GM12878 (cell line): Measurements from ENCODE around the gene FAM193A. TPM values are rescaled to one million over a fixed set of nuclear protein-coding genes. Genes with fewer than 3 reads are reported as not detected.

ENCODE experiments used
- ATAC-seq: fragments of 200-7000 bp; cut with Tn5 transposase; 3 replicates; pipeline ENCODE4 v1.9.1; 2020; ENCODE audit warnings: mild to moderate bottlenecking, moderate library complexity
- BruUV-seq: library from RNA; stranded (reverse); fragments of 400-500 nt; replicated peaks from 2 replicates; lab custom pipeline; 2021; lab: Mats Ljungman, UMichigan
- CTCF ChIA-PET: fragments of 300-600 bp; sonication (Branson Sonifier 250); formaldehyde crosslinking; extraction: SDS; loops from one replicate; lab custom pipeline; 2021; ENCODE audit warnings: inconsistent platforms; lab: Yijun Ruan, JAX
- POLR2A ChIA-PET: fragments of 350-600 bp; formaldehyde crosslinking; extraction: SDS; loops from one replicate; lab custom pipeline; 2021; ENCODE audit warnings: inconsistent platforms; lab: Charles Lee
- RAD21 ChIA-PET: fragments of 300-600 bp; sonication (Branson Sonifier 250); formaldehyde crosslinking; loops from one replicate; lab custom pipeline; 2023; ENCODE audit warnings: antibody characterized with exemption; ENCODE audit not compliant: unreplicated experiment; lab: Charles Lee
- SMC1A ChIA-PET: fragments of 300-600 bp; sonication (Branson Sonifier 250); formaldehyde crosslinking; loops from one replicate; lab custom pipeline; 2023; ENCODE audit not compliant: unreplicated experiment, uncharacterized antibody; lab: Charles Lee
- DNase-seq: peaks from one replicate; pipeline ENCODE4 v3.0.0-alpha.2; 2011; ENCODE audit warnings: low read depth, low spot score
- FAIRE-seq: peaks from 3 replicates; lab custom pipeline; 2011; peaks lifted over from hg19 to GRCh38; lab: Jason Lieb, UNC
- H2AFZ ChIP-seq: 2 replicates; pipeline ENCODE4 v1.6.0; 2011; ENCODE audit warnings: low read depth, low read length, control low read depth; ENCODE audit not compliant: control insufficient read depth
- H3K27ac ChIP-seq: 2 replicates; pipeline ENCODE4 v1.5.1; 2011; ENCODE audit warnings: control low read depth; ENCODE audit not compliant: control insufficient read depth, insufficient read depth
- H3K27me3 ChIP-seq, 2 experiments: replicated peaks in 1 of 2; 2 replicates each; pipeline versions ENCODE4 v1.6.0 to v1.6.1; 2011; ENCODE audit warnings: low read length in 1 of 2; ENCODE audit not compliant: control insufficient read depth in 2 of 2, insufficient read depth in 2 of 2
- H3K36me3 ChIP-seq, 2 experiments: 2 replicates each; pipeline ENCODE4 v1.5.1; 2011; ENCODE audit warnings: low read length in 1 of 2; ENCODE audit not compliant: control insufficient read depth in 2 of 2, insufficient read depth in 2 of 2
- H3K4me1 ChIP-seq: 2 replicates; pipeline ENCODE4 v1.6.1; 2011; ENCODE audit warnings: mild to moderate bottlenecking, low read length, moderate library complexity, mixed read lengths; ENCODE audit not compliant: control insufficient read depth, insufficient read depth
- H3K4me2 ChIP-seq: 2 replicates; pipeline ENCODE4 v1.6.0; 2011; ENCODE audit warnings: control low read depth; ENCODE audit not compliant: control insufficient read depth, insufficient read depth
- H3K4me3 ChIP-seq: fragments of 200-600 bp; sonication (generic); 2 replicates; pipeline ENCODE4 v1.5.1; 2016
- H3K79me2 ChIP-seq: 2 replicates; pipeline ENCODE4 v1.6.0; 2011; ENCODE audit warnings: low read length; ENCODE audit not compliant: control insufficient read depth, insufficient read depth
- H3K9ac ChIP-seq: 2 replicates; pipeline ENCODE4 v1.8.0; 2011; ENCODE audit warnings: low read length, control low read depth, mixed read lengths; ENCODE audit not compliant: control insufficient read depth, insufficient read depth
- H3K9me3 ChIP-seq: replicated peaks from 3 replicates; pipeline ENCODE4 v1.5.1; 2011; ENCODE audit warnings: mild to moderate bottlenecking, low read length; ENCODE audit not compliant: control insufficient read depth, insufficient read depth
- H4K20me1 ChIP-seq: 2 replicates; pipeline ENCODE4 v1.6.0; 2011; ENCODE audit not compliant: control insufficient read depth, insufficient read depth
- CREM ChIP-seq: IDR thresholded peaks from 2 replicates; pipeline ENCODE4 v1.6.1; 2014; ENCODE audit warnings: antibody characterized with exemption, low read depth
- HDAC6 ChIP-seq: fragments of 200-600 bp; sonication (generic); IDR thresholded peaks from one replicate; pipeline ENCODE4 v1.8.0; 2017; ENCODE audit warnings: antibody characterized with exemption; ENCODE audit not compliant: unreplicated experiment
- JUND ChIP-seq: IDR thresholded peaks from 2 replicates; pipeline ENCODE4 v1.6.1; 2012; ENCODE audit warnings: low read depth, mild to moderate bottlenecking, low read length, improper control_type of control experiment, moderate library complexity
- NR2F1 ChIP-seq: fragments of 450-650 bp; conservative IDR thresholded peaks from 2 replicates; pipeline ENCODE4 v1.6.1; 2017; ENCODE audit warnings: mild to moderate bottlenecking
- POLR2A ChIP-seq: IDR thresholded peaks from 2 replicates; pipeline ENCODE4 v1.6.1; 2011; ENCODE audit warnings: low read depth, mild to moderate bottlenecking, low read length
- POLR2AphosphoS5 ChIP-seq: IDR thresholded peaks from 2 replicates; pipeline ENCODE4 v1.6.1; 2011; ENCODE audit warnings: mild to moderate bottlenecking, low read length, inconsistent platforms
- RELA ChIP-seq: fragments of 450-650 bp; IDR thresholded peaks from 2 replicates; pipeline ENCODE4 v1.8.0; 2014; ENCODE audit warnings: borderline replicate concordance; ENCODE audit not compliant: partially characterized antibody
- RFX5 ChIP-seq: IDR thresholded peaks from 2 replicates; pipeline ENCODE4 v1.6.1; 2011; ENCODE audit warnings: low read depth, low read length, improper control_type of control experiment
- SIX5 ChIP-seq: IDR thresholded peaks from 2 replicates; pipeline ENCODE4 v1.6.1; 2011; ENCODE audit warnings: mild to moderate bottlenecking, low read depth, low read length, moderate library complexity; ENCODE audit not compliant: severe bottlenecking
- SREBF1 ChIP-seq: IDR thresholded peaks from 2 replicates; pipeline ENCODE4 v1.6.1; 2012; ENCODE audit warnings: mild to moderate bottlenecking, low read length
- SRF ChIP-seq, 2 experiments: IDR thresholded peaks; 2 replicates each; pipeline ENCODE4 v1.6.1; 2011; ENCODE audit warnings: low read depth in 2 of 2, low read length in 2 of 2, mild to moderate bottlenecking in 1 of 2, moderate library complexity in 1 of 2
- STAT1 ChIP-seq: fragments of 450-650 bp; conservative IDR thresholded peaks from 2 replicates; pipeline ENCODE4 v1.6.1; 2014; ENCODE audit warnings: antibody characterized with exemption, mild to moderate bottlenecking
- SUZ12 ChIP-seq: fragments of 200-600 bp; sonication (generic); IDR thresholded peaks from one replicate; pipeline ENCODE4 v1.6.1; 2018; ENCODE audit warnings: antibody characterized with exemption, mild to moderate bottlenecking; ENCODE audit not compliant: unreplicated experiment
- TCF7 ChIP-seq: IDR thresholded peaks from 2 replicates; pipeline ENCODE4 v1.6.1; 2014; ENCODE audit warnings: antibody characterized with exemption, borderline replicate concordance
- ZNF207 ChIP-seq: fragments of 450-650 bp; IDR thresholded peaks from 2 replicates; pipeline ENCODE4 v1.6.1; 2014; ENCODE audit warnings: antibody characterized with exemption, mild to moderate bottlenecking, borderline replicate concordance
- ZZZ3 ChIP-seq: IDR thresholded peaks from 2 replicates; pipeline ENCODE4 v1.6.1; 2011; ENCODE audit warnings: low read depth; ENCODE audit not compliant: control insufficient read depth, insufficient read length
- whole genome bisulfite sequencing: methylation state at CpG from one replicate; pipeline ENCODE4 v1.1.6; 2016; ENCODE audit warnings: low lambda C conversion rate; ENCODE audit not compliant: insufficient replicate concordance, insufficient coverage; ENCODE audit errors: missing lambda C conversion rate; 5-methylcytosine and 5-hydroxymethylcytosine counted together
- in situ Hi-C: fragments of 300-500 bp; cut with MboI; formaldehyde crosslinking; loops from 9 replicates; pipeline ENCODE4 v1.14.3; 2018; ENCODE audit warnings: mixed read lengths
- intact Hi-C: fragments of 100-400 bp; cut with micrococcal nuclease; formaldehyde crosslinking; loops from one replicate; pipeline ENCODE4 v1.14.2; 2022; ENCODE audit not compliant: unreplicated experiment
- polyA plus RNA-seq, 11 experiments: library from polyadenylated mRNA; depleted of rRNA in 4 of 11; unstranded in 6 of 11; stranded (reverse) in 5 of 11; fragments of >200 nt; fragmentation: Nextera tagmentation in 4 of 11; fragmentation: Illumina TruSeq in 1 of 11; extraction: Ambion mirVana in 4 of 11; extraction: Trizol in 1 of 11; gene quantifications; 1 replicate in 1 of 11; 2 replicates in 10 of 11; pipeline versions ENCODE4 v1.2.1 to v1.2.3, GENCODE V29; 2011 to 2016; ENCODE audit warnings: inconsistent platforms in 2 of 11, missing spikeins in 2 of 11, low read depth in 1 of 11
- total RNA-seq, 4 experiments: library from RNA; depleted of rRNA in 3 of 4; stranded (reverse); fragments of >200 nt in 3 of 4; fragmentation: Illumina TruSeq in 1 of 4; extraction: Trizol in 1 of 4; gene quantifications; 2 replicates each; pipeline versions ENCODE4 v1.2.1 to v1.2.3, GENCODE V29; 2013 to 2021
- TF ChIP-seq, protein P1 (sequence below): fragments of 450-650 bp; IDR thresholded peaks from 2 replicates; pipeline ENCODE4 v1.6.1; 2017; ENCODE audit warnings: borderline replicate concordance

The FAM193A gene
- total and polyA plus RNA-seq, 10 of the 15 experiments (the other 5 are each of a cell fraction or from before 2014, with no cell fraction given), result 0.52 to 23.3 (median 7.4) TPM

DNA sequence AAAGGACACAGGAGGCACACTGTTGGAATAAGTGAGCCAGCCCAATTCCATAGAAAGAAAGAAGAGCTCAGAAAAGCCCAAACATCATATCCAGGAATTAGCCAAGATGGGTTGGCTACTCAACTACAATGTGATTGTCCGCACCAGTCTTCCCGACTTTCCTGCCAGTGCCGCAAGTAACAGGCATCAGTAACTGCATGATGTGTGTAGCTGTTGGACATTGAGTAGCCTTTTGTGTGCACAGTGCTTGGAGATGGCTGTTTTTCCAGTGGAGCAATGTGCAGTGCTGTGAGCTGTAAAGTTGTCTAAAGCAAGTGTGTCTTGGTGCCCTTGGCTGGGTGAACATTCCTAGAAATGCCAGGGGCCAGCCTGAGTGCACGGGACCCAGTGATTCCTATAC, 29.2 kb upstream of the FAM193A start:
- Histone ChIP-seq H3K36me3 (peaks cover 30 to 37% of the 10 kb centered on the region in 2 experiments), H4K20me1 (no peaks in the 10 kb centered on the region; the same call in none of the 2 replicates), H3K27ac (no peak overlapping the region), H3K9me3 (no peaks in the 10 kb centered on the region), H2AFZ (no peak overlapping the region), H3K79me2 (peaks cover 7% of the 10 kb centered on the region), H3K4me1 (peaks cover 26% of the 10 kb centered on the region), H3K4me2 (no peak overlapping the region), H3K4me3 (no peak overlapping the region), H3K27me3 (no peaks in the 10 kb centered on the region), H3K9ac (no peak overlapping the region)
- RAD21 ChIA-PET, result interaction anchor here (1.5 kb wide), 1 partner anchor 28 kb away, joined by 3 read pairs; no protein-coding TSS in a partner anchor
- POLR2A ChIA-PET, result no interaction called here
- CTCF ChIA-PET, result interaction anchor here (0.8 to 1.7 kb wide), 4 partner anchors 19 to 165 kb away, joined by 3 to 5 read pairs (median 4); no protein-coding TSS in a partner anchor
- TF ChIP-seq POLR2AphosphoS5 (peak; percentile 22; the same call in 1 of the 2 replicates), ZZZ3 (no peak), SIX5 (no peak), POLR2A (0 out of 2 replicates have a peak, but pooled peaks have one; percentile 34)
- intact Hi-C loops (no loop called here), in situ Hi-C loops (no loop called here)
- SMC1A ChIA-PET, result interaction anchor here (0.7 kb wide), 1 partner anchor 67 kb away, joined by 4 read pairs; no protein-coding TSS in a partner anchor
- no peak for ATAC-seq
- FAIRE-seq, result no peak
- 100% methylated on average over 4 of the region's 4 CpGs for WGBS
- DNase-seq, result no peak
- BruUV-seq, result no TSS peak

DNA sequence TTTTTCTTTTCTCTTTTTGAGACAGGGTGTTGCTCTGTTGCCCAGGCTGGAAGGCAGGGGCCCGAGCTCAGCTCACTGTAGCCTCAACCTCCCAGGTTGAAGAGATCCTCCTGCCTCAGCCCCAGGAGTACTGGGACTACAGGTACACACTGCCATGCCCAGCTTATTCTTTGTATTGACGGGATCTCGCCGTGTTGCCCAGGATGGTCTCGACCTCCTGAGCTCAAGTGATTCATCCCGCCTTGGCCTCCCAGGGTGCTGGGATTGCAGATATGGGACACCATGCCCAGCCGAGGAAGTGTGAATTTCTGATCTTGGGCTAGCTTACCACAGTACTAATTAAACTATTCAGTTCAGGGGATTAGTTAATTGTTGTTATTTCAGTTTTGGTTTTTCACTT, 28.6 kb upstream of the FAM193A start:
- peaks cover 26% of the 10 kb centered on the region for H3K4me1 ChIP-seq
- in situ Hi-C loops, result no loop called here
- ChIA-PET CTCF (interaction anchor here (0.8 to 1.7 kb wide), 4 partner anchors 20 to 165 kb away, joined by 3 to 5 read pairs (median 4); no protein-coding TSS in a partner anchor), POLR2A (interaction anchor here (0.5 kb wide), 1 partner anchor 229 kb away, joined by 3 read pairs; no protein-coding TSS in a partner anchor), SMC1A (interaction anchor here (0.7 to 0.8 kb wide), 2 partner anchors 23 to 66 kb away, joined by 3 to 4 read pairs; no protein-coding TSS in a partner anchor), RAD21 (interaction anchor here (1.5 kb wide), 1 partner anchor 27 kb away, joined by 3 read pairs; no protein-coding TSS in a partner anchor)
- H3K27me3 ChIP-seq, result no peaks in the 10 kb centered on the region
- H2AFZ ChIP-seq, result no peak overlapping the region
- intact Hi-C loops, result no loop called here
- peaks cover 7% of the 10 kb centered on the region for H3K79me2 ChIP-seq
- FAIRE-seq (no peak), DNase-seq (no peak), ATAC-seq (no peak)
- H3K4me3 ChIP-seq, result no peak overlapping the region
- peaks cover 36 to 43% of the 10 kb centered on the region in 2 experiments for H3K36me3 ChIP-seq
- no TSS peak for BruUV-seq
- H3K27ac ChIP-seq, result no peak overlapping the region
- 95% methylated on average over 7 of the region's 7 CpGs for WGBS
- H4K20me1 ChIP-seq, result no peaks in the 10 kb centered on the region; the same call in none of the 2 replicates
- no peak overlapping the region for H3K9ac ChIP-seq
- no peaks in the 10 kb centered on the region for H3K9me3 ChIP-seq
- H3K4me2 ChIP-seq, result no peak overlapping the region
- TF ChIP-seq TCF7, result no peak
- no peak for TF ChIP-seq HDAC6
- TF ChIP-seq RELA, result no peak
- TF ChIP-seq JUND, result no peak
- TF ChIP-seq SREBF1, result no peak
- no peak for TF ChIP-seq STAT1
- TF ChIP-seq RFX5, result no peak
- no peak for TF ChIP-seq SRF (IDR thresholded peaks at IDR 0.05; ENCODE audit: low read depth in 2 of 2, low read length in 2 of 2)
- TF ChIP-seq, protein P1, sequence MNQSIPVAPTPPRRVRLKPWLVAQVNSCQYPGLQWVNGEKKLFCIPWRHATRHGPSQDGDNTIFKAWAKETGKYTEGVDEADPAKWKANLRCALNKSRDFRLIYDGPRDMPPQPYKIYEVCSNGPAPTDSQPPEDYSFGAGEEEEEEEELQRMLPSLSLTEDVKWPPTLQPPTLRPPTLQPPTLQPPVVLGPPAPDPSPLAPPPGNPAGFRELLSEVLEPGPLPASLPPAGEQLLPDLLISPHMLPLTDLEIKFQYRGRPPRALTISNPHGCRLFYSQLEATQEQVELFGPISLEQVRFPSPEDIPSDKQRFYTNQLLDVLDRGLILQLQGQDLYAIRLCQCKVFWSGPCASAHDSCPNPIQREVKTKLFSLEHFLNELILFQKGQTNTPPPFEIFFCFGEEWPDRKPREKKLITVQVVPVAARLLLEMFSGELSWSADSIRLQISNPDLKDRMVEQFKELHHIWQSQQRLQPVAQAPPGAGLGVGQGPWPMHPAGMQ, result no peak
- no peak for TF ChIP-seq SUZ12
- TF ChIP-seq ZNF207, result no peak
- TF ChIP-seq CREM, result no peak
- no peak for TF ChIP-seq NR2F1
